ENCODE results near the gene HPX.

HPX gene

DNA sequence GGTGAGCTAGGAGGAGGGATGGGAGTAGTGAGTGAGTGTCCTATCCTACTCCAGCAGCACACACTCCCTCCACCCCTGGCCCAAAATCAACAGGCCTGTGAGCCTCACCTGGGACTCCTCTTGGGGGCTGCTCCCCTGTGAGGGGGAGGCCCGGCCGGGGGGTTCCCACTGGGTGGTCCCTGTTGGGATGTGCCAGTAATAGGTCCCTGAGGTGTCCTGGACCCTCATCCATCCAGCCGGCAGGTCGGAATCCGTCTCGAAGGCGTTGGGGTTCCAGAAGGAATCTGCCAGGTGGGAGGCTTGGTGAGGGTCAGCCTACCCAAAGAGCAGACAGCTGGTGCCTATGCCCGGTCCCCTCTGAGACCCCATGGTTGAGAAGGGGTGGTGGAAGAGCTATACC is 37.2 kb downstream of the HPX start:
- no peak for DNase-seq (ENCODE audit: low read depth)
- TF ChIP-seq, protein P1, sequence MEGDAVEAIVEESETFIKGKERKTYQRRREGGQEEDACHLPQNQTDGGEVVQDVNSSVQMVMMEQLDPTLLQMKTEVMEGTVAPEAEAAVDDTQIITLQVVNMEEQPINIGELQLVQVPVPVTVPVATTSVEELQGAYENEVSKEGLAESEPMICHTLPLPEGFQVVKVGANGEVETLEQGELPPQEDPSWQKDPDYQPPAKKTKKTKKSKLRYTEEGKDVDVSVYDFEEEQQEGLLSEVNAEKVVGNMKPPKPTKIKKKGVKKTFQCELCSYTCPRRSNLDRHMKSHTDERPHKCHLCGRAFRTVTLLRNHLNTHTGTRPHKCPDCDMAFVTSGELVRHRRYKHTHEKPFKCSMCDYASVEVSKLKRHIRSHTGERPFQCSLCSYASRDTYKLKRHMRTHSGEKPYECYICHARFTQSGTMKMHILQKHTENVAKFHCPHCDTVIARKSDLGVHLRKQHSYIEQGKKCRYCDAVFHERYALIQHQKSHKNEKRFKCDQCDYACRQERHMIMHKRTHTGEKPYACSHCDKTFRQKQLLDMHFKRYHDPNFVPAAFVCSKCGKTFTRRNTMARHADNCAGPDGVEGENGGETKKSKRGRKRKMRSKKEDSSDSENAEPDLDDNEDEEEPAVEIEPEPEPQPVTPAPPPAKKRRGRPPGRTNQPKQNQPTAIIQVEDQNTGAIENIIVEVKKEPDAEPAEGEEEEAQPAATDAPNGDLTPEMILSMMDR (IDR thresholded peaks at IDR 0.05; ENCODE audit: low read depth, low read length, missing control alignments) = no peak
- in situ Hi-C loops (cut with HindIII; ENCODE audit: low sequenced_read_pairs) = no loop called here
- H3K4me3 ChIP-seq (ENCODE audit: low read depth, low read length) = no peak overlapping the region

DNA sequence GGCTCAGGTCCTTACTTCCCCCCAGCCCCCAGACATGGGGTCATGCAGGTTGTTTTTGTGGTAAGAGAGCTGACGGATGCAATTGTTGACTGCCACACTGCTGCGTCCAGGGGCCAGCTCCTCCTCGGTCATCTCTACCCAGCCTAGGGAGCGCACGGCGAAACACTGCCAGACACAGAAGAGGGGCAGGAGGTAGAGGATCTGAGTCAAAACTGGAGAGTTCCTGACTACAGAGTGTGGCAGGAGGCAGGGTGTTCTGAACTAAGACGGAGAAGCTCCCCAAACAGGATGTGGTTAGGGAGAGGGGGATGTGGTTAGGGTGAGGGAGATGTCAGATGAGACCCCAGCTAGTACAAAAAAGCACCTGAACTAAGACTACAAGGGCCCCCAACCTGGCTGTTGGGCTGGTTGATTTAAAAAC is 38.2 kb downstream of the HPX start:
- in situ Hi-C loops (cut with HindIII; ENCODE audit: low sequenced_read_pairs) = no loop called here
- TF ChIP-seq, protein P1 (IDR thresholded peaks at IDR 0.05; ENCODE audit: low read depth, low read length, missing control alignments) = no peak
- no peak overlapping the region for H3K4me3 ChIP-seq (ENCODE audit: low read depth, low read length)
- no peak for DNase-seq (ENCODE audit: low read depth)

DNA sequence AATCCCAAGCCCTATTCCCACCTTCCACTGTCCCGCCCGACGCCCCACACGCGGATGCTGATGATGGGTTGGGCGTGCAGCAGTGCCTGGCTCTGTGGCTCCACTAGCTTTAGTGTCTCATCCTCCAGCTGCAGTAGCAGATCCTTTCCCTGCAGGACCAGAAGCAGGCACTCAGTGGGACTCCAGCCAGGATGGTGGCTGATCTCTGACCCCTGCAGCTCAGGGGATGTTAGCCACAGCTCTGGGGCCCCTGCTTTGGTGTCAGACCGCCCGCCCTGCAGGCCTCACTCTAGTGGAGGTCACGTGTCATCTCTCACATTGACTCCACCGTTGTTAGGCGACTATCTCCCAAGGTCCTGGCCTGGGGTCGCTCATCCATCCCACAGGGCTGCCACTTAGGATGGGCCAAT is 38.7 kb downstream of the HPX start:
- DNase-seq (ENCODE audit: low read depth) = no peak
- TF ChIP-seq, protein P1 (IDR thresholded peaks at IDR 0.05; ENCODE audit: low read depth, low read length, missing control alignments) = no peak
- no peak overlapping the region for H3K4me3 ChIP-seq (ENCODE audit: low read depth, low read length)
- in situ Hi-C loops (cut with HindIII; ENCODE audit: low sequenced_read_pairs) = no loop called here

DNA sequence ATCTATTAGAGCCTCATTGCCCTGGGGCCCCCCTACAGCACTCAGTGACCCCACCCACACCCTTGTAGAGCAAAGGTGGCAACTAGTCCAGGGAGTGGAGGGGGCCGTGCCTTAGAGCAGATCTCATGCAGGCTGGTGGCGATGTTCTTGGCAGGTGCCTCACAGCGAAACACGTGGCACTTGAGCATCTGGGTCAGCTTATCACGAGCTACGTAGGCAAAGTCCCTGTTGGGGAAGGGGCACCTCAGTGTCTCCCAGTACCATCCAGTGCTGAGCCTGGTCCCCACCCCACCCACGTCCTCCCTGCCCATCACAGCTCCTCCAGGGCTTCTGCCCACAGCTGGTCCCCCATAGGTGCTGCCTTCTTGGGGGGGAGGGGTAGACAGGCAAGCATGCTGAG is 39.3 kb downstream of the HPX start:
- DNase-seq (ENCODE audit: low read depth) = no peak
- in situ Hi-C loops (cut with HindIII; ENCODE audit: low sequenced_read_pairs) = no loop called here
- no peak overlapping the region for H3K4me3 ChIP-seq (ENCODE audit: low read depth, low read length)
- TF ChIP-seq, protein P1 (IDR thresholded peaks at IDR 0.05; ENCODE audit: low read depth, low read length, missing control alignments) = no peak

DNA sequence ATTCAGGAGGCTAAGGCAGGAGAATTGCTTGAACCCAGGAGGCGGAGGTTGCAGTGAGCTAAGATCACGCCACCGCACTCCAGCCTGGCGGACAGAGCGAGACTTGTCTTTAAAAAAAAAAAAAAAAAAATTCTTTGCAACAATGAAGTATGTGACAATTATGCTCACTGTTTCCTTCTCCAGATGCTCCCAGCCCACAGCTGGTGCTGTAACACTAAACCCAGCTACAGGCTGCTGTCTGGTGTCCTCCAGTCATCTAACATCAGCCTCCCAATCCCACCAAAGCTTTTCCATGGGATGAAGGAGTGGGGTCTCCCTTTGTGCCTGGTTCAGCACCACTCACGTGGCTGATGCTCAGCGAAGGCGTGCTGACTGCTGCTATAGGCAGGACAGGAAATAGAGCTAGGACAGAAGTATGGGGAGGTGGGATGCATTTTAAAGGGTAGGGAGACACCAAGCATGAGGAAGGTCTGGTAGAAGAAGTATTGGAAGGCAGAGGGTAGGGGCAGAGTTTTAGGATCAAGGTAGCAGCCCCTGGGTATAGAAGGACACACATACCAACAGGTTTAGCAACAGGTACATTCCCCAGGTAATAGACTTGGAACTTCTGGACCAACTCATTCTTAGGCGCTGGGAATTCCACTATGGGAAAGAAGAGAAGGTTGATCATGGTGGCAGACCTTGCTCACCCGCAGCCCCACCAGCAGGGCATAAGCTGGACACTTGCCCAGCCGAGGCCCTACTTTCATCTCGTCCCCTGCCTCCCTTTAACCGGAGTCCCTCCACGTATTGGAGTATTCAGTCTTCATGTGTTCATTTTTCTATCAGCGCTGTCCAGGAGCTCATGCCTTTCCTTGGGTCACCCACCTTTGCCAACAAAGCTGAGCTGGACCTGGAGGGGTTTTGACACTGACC is 40.1 kb downstream of the HPX start:
- in situ Hi-C loops (cut with HindIII; ENCODE audit: low sequenced_read_pairs) = no loop called here
- no peak for DNase-seq (ENCODE audit: low read depth)
- TF ChIP-seq, protein P1 (IDR thresholded peaks at IDR 0.05; ENCODE audit: low read depth, low read length, missing control alignments) = no peak
- H3K4me3 ChIP-seq (ENCODE audit: low read depth, low read length) = no peak overlapping the region

DNA sequence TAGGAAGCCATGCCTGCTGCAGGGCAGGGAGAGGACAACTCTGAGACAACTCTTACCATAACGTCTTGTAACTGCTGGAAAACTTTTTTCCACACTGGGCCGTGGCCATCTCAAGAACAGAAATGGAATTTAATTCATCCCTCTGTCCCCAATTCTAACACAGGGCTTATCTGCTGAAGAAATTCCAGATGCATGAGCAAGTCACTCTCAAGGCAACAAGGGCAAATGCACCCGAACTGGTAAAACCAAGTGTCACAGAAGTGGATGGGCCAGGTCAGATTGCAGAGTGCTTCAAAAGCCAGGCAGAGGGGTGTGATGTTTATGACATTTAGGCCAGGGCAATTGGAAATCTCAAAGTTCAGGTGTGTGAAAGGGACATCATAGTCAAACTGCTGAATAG is 43.2 kb downstream of the HPX start:
- no peak for DNase-seq (ENCODE audit: low read depth)
- in situ Hi-C loops (cut with HindIII; ENCODE audit: low sequenced_read_pairs) = no loop called here
- no peak overlapping the region for H3K4me3 ChIP-seq (ENCODE audit: low read depth, low read length)
- TF ChIP-seq, protein P1 (IDR thresholded peaks at IDR 0.05; ENCODE audit: low read depth, low read length, missing control alignments) = no peak
